K562 (cell line): Measurements from ENCODE around the gene ASCC1. TPM values are rescaled to one million over a fixed set of nuclear protein-coding genes. Genes with fewer than 3 reads are reported as not detected.

ENCODE experiments used
- BRCA1 ChIP-seq, 2 experiments: fragments of 450-650 bp in 1 of 2; sonication (generic) in 1 of 2; formaldehyde crosslinking in 1 of 2; IDR thresholded peaks; 2 replicates each; pipeline versions ENCODE4 v1.5.0 to v1.6.1; 2017 to 2020; ENCODE audit warnings: mild to moderate bottlenecking in 1 of 2, missing genetic modification reagents in 1 of 2
- JUND ChIP-seq, 2 experiments: IDR thresholded peaks; 2 replicates in 1 of 2; 3 replicates in 1 of 2; pipeline ENCODE4 v1.6.1; 2011; ENCODE audit warnings: borderline replicate concordance in 2 of 2, low read depth in 2 of 2, low read length in 2 of 2, improper control_type of control experiment in 1 of 2, missing biosample characterization in 1 of 2, missing genetic modification characterization in 1 of 2, missing genetic modification reagents in 1 of 2
- NONO ChIP-seq, 2 experiments: fragments of 200-400 bp in 1 of 2; fragments of 450-650 bp in 1 of 2; formaldehyde crosslinking in 1 of 2; IDR thresholded peaks; 2 replicates each; pipeline ENCODE4 v1.6.1; 2017; ENCODE audit warnings: low read depth in 2 of 2, mild to moderate bottlenecking in 2 of 2, moderate library complexity in 2 of 2, low read length in 1 of 2
- NR2F6 ChIP-seq: fragments of 450-650 bp; formaldehyde crosslinking; IDR thresholded peaks from 2 replicates; pipeline ENCODE4 v1.4.0; 2020; ENCODE audit warnings: mild to moderate bottlenecking
- RFX7 ChIP-seq: fragments of 250-450 bp; sonication (Bioruptor Pico); IDR thresholded peaks from 2 replicates; pipeline ENCODE4 v1.5.1; 2021; ENCODE audit warnings: mild to moderate bottlenecking
- U2AF2 ChIP-seq: fragments of 200-400 bp; formaldehyde crosslinking; optimal IDR thresholded peaks from 2 replicates; pipeline ENCODE3; 2017; ENCODE audit warnings: low read depth, mild to moderate bottlenecking, low read length
- XRCC4 ChIP-seq: IDR thresholded peaks from one replicate; pipeline ENCODE4 v1.6.1; 2011; ENCODE audit not compliant: insufficient read depth, insufficient read length; ENCODE audit errors: extremely low read depth
- ZNF175 ChIP-seq: fragments of 200-800 bp; sonication (Bioruptor generic); IDR thresholded peaks from 2 replicates; pipeline ENCODE4 v1.6.1; 2016; ENCODE audit warnings: low read depth, mild to moderate bottlenecking, missing genetic modification characterization, missing compliant biosample characterization
- ZNF79 ChIP-seq: fragments of 250-450 bp; sonication (Bioruptor Pico); IDR thresholded peaks from 2 replicates; pipeline ENCODE4 v1.4.0; 2020; ENCODE audit warnings: low read depth, mild to moderate bottlenecking, moderate library complexity
- ZZZ3 ChIP-seq: fragments of 450-650 bp; IDR thresholded peaks from 2 replicates; pipeline ENCODE4 v1.6.1; 2016; ENCODE audit warnings: antibody characterized with exemption, mild to moderate bottlenecking, moderate library complexity
- polyA plus RNA-seq, 8 experiments: library from polyadenylated mRNA; depleted of rRNA in 4 of 8; stranded (reverse) in 5 of 8; unstranded in 3 of 8; fragments of >200 nt; fragmentation: Nextera tagmentation in 2 of 8; fragmentation: Illumina TruSeq in 1 of 8; extraction: Ambion mirVana in 2 of 8; extraction: Trizol in 1 of 8; gene quantifications; 2 replicates each; pipeline versions ENCODE4 v1.2.1 to v1.2.3, GENCODE V29; 2011 to 2014; ENCODE audit warnings: inconsistent platforms in 1 of 8, missing spikeins in 1 of 8
- total RNA-seq, 7 experiments: library from RNA; depleted of rRNA in 6 of 7; stranded (reverse); fragments of >200 nt in 6 of 7; fragmentation: Illumina TruSeq in 2 of 7; extraction: Trizol in 2 of 7; gene quantifications; 2 replicates each; pipeline versions ENCODE4 v1.2.1 to v1.2.3, GENCODE V29; 2011 to 2021; ENCODE audit warnings: low replicate concordance in 1 of 7
- TF ChIP-seq, protein P1 (sequence below): fragments of 450-650 bp; IDR thresholded peaks from 2 replicates; pipeline ENCODE4 v1.6.1; 2016; ENCODE audit warnings: mild to moderate bottlenecking, moderate library complexity
- TF ChIP-seq, protein P2 (sequence below): fragments of 450-650 bp; formaldehyde crosslinking; IDR thresholded peaks from 2 replicates; pipeline ENCODE4 v1.4.0; 2020; ENCODE audit warnings: mild to moderate bottlenecking, mixed read lengths
- TF ChIP-seq, protein P3 (sequence below): fragments of 450-650 bp; IDR thresholded peaks from 2 replicates; pipeline ENCODE4 v1.6.1; 2016

ASCC1 gene
- total and polyA plus RNA-seq, 9 of the 15 experiments (the other 6 are each of a cell fraction or from before 2014, with no cell fraction given) = 31.7 to 73.3 (median 52.8) TPM

DNA sequence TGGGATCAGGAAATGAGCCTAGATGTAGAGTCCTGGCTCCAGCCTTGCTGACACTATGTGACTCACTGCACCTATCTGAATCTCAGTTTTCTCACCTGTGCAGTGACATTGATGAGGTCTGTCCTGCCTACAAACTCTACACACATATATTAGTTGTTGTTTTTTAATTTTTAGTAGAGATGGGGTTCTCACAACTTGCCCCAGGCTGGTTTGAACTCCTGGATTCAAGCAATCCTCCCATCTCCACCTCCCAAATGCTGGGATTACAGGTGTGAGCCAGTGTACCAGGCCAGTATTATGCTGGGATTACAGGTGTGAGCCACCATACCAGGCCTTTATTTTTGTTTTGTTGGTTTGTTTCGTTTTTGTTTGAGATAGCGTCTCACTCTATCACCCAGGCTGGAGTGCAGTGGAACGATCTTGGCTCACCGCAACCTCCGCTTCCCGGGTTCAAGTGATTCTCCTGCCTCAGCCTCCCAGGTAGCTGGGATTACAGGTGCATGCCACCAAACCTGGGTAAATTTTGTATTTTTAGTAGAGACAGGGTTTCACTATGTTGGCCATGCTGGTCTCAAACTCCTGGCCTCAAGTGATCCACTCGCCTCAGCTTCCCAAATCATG lies 45.8 kb upstream of the ASCC1 start (continued):
- TF ChIP-seq, protein P1, sequence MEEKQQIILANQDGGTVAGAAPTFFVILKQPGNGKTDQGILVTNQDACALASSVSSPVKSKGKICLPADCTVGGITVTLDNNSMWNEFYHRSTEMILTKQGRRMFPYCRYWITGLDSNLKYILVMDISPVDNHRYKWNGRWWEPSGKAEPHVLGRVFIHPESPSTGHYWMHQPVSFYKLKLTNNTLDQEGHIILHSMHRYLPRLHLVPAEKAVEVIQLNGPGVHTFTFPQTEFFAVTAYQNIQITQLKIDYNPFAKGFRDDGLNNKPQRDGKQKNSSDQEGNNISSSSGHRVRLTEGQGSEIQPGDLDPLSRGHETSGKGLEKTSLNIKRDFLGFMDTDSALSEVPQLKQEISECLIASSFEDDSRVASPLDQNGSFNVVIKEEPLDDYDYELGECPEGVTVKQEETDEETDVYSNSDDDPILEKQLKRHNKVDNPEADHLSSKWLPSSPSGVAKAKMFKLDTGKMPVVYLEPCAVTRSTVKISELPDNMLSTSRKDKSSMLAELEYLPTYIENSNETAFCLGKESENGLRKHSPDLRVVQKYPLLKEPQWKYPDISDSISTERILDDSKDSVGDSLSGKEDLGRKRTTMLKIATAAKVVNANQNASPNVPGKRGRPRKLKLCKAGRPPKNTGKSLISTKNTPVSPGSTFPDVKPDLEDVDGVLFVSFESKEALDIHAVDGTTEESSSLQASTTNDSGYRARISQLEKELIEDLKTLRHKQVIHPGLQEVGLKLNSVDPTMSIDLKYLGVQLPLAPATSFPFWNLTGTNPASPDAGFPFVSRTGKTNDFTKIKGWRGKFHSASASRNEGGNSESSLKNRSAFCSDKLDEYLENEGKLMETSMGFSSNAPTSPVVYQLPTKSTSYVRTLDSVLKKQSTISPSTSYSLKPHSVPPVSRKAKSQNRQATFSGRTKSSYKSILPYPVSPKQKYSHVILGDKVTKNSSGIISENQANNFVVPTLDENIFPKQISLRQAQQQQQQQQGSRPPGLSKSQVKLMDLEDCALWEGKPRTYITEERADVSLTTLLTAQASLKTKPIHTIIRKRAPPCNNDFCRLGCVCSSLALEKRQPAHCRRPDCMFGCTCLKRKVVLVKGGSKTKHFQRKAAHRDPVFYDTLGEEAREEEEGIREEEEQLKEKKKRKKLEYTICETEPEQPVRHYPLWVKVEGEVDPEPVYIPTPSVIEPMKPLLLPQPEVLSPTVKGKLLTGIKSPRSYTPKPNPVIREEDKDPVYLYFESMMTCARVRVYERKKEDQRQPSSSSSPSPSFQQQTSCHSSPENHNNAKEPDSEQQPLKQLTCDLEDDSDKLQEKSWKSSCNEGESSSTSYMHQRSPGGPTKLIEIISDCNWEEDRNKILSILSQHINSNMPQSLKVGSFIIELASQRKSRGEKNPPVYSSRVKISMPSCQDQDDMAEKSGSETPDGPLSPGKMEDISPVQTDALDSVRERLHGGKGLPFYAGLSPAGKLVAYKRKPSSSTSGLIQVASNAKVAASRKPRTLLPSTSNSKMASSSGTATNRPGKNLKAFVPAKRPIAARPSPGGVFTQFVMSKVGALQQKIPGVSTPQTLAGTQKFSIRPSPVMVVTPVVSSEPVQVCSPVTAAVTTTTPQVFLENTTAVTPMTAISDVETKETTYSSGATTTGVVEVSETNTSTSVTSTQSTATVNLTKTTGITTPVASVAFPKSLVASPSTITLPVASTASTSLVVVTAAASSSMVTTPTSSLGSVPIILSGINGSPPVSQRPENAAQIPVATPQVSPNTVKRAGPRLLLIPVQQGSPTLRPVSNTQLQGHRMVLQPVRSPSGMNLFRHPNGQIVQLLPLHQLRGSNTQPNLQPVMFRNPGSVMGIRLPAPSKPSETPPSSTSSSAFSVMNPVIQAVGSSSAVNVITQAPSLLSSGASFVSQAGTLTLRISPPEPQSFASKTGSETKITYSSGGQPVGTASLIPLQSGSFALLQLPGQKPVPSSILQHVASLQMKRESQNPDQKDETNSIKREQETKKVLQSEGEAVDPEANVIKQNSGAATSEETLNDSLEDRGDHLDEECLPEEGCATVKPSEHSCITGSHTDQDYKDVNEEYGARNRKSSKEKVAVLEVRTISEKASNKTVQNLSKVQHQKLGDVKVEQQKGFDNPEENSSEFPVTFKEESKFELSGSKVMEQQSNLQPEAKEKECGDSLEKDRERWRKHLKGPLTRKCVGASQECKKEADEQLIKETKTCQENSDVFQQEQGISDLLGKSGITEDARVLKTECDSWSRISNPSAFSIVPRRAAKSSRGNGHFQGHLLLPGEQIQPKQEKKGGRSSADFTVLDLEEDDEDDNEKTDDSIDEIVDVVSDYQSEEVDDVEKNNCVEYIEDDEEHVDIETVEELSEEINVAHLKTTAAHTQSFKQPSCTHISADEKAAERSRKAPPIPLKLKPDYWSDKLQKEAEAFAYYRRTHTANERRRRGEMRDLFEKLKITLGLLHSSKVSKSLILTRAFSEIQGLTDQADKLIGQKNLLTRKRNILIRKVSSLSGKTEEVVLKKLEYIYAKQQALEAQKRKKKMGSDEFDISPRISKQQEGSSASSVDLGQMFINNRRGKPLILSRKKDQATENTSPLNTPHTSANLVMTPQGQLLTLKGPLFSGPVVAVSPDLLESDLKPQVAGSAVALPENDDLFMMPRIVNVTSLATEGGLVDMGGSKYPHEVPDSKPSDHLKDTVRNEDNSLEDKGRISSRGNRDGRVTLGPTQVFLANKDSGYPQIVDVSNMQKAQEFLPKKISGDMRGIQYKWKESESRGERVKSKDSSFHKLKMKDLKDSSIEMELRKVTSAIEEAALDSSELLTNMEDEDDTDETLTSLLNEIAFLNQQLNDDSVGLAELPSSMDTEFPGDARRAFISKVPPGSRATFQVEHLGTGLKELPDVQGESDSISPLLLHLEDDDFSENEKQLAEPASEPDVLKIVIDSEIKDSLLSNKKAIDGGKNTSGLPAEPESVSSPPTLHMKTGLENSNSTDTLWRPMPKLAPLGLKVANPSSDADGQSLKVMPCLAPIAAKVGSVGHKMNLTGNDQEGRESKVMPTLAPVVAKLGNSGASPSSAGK = 0 out of 2 replicates have a peak, but pooled peaks have one; percentile 29
- TF ChIP-seq NR2F6 (no peak), XRCC4 (no peak), BRCA1 (IDR thresholded peaks at IDR 0.05) (no peak), BRCA1 (CRISPR knock-in tag; IDR thresholded peaks at IDR 0.05) (no peak), U2AF2 (no peak), ZNF175 (CRISPR knock-in tag) (no peak), ZNF79 (no peak), JUND (IDR thresholded peaks at IDR 0.05; ENCODE audit: borderline replicate concordance, low read depth, low read length) (no peak), JUND (tag; IDR thresholded peaks at IDR 0.05; ENCODE audit: borderline replicate concordance, low read depth, low read length) (peak; percentile 18; the same call in 1 of the 3 replicates), NONO (IDR thresholded peaks at IDR 0.05; ENCODE audit: low read depth in 2 of 2, low read length in 1 of 2) (no peak), ZZZ3 (no peak), RFX7 (no peak)
- TF ChIP-seq, protein P2, sequence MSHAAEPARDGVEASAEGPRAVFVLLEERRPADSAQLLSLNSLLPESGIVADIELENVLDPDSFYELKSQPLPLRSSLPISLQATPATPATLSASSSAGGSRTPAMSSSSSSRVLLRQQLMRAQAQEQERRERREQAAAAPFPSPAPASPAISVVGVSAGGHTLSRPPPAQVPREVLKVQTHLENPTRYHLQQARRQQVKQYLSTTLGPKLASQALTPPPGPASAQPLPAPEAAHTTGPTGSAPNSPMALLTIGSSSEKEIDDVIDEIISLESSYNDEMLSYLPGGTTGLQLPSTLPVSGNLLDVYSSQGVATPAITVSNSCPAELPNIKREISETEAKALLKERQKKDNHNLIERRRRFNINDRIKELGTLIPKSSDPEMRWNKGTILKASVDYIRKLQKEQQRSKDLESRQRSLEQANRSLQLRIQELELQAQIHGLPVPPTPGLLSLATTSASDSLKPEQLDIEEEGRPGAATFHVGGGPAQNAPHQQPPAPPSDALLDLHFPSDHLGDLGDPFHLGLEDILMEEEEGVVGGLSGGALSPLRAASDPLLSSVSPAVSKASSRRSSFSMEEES = no peak
- TF ChIP-seq, protein P3, sequence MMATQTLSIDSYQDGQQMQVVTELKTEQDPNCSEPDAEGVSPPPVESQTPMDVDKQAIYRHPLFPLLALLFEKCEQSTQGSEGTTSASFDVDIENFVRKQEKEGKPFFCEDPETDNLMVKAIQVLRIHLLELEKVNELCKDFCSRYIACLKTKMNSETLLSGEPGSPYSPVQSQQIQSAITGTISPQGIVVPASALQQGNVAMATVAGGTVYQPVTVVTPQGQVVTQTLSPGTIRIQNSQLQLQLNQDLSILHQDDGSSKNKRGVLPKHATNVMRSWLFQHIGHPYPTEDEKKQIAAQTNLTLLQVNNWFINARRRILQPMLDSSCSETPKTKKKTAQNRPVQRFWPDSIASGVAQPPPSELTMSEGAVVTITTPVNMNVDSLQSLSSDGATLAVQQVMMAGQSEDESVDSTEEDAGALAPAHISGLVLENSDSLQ = peak; percentile 43; the same call in 1 of the 2 replicates
